ENCODE results near the gene RBM20. TPM values are rescaled to one million over a fixed set of nuclear protein-coding genes. Genes with fewer than 3 reads are reported as not detected.

RBM20 gene
- total and polyA plus RNA-seq, 2 of the 4 experiments (the other 2 are of a cell fraction) = under 0.01 to 0.15 TPM

DNA sequence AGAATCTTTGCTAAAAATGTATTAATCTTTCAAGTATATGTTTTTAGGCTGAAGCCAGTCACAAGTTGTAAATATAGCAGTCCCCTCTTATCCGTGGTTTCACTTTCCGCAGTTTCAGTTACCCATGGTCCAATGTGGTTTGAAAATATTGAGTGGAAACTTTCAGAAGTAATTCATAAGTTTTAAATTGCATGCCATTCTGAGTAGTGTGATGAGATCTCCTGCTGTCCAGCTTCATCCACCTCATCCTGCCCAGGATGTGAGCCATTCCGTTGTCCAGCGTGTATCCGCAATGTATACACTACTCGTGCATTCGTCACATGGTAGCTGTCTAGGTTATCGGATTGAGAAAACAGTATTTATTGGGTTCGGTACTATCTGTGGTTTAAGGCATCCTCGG is 239.8 kb downstream of the RBM20 start:
- CTCF ChIA-PET = no interaction called here
- no peak overlapping the region for H2BK20ac ChIP-seq (ENCODE audit: low read depth, low read length)
- no peak overlapping the region for H2BK120ac ChIP-seq (ENCODE audit: low read depth, low read length)
- DNase-seq (peak; percentile 66), ATAC-seq (ENCODE audit: low read depth) (peak; percentile 59; the same call in 1 of the 2 replicates)
- no peak overlapping the region for H3K4ac ChIP-seq (ENCODE audit: low read depth, low read length)
- no peak overlapping the region for H3K18ac ChIP-seq (ENCODE audit: low read depth, low read length)
- H3K56ac ChIP-seq (ENCODE audit: extremely low read depth, insufficient read depth, low read length) = no peak overlapping the region
- no peak overlapping the region for H3K4me3 ChIP-seq (ENCODE audit: insufficient read depth, low read depth, low read length)
- no peak overlapping the region for H3K27ac ChIP-seq (ENCODE audit: insufficient read depth, low read length)
- no peak overlapping the region for H3K23ac ChIP-seq (ENCODE audit: low read depth, low read length)
- H4K5ac ChIP-seq (ENCODE audit: low read depth, low read length) = no peak overlapping the region
- H3K9me3 ChIP-seq (ENCODE audit: control insufficient read depth, insufficient read depth, low read length) = no peaks in the 10 kb centered on the region
- H2AFZ ChIP-seq (replicated peaks; ENCODE audit: low read length, poor library complexity) = peak overlapping the region; percentile 4
- dilution Hi-C loops (cut with HindIII; ENCODE audit: low sequenced_read_pairs, unreplicated experiment) = no loop called here
- POLR2A ChIA-PET (ENCODE audit: unreplicated experiment) = no interaction called here
- no peak overlapping the region for H2BK5ac ChIP-seq (ENCODE audit: low read depth, low read length, poor library complexity, severe bottlenecking)
- no peaks in the 10 kb centered on the region for H4K20me1 ChIP-seq (ENCODE audit: insufficient read depth, low read length)
- peaks cover 2% of the 10 kb centered on the region; the same call in 1 of the 2 replicates for H3K4me1 ChIP-seq (ENCODE audit: control insufficient read depth, insufficient read depth, low read length)
- no CpG with 5 or more reads among the region's 10 CpGs for WGBS, 2 experiments (ENCODE audit: extremely low coverage in 2 of 2, insufficient read length in 1 of 2)
- BruUV-seq (replicated peaks) = no TSS peak
- no peak overlapping the region for H3K9ac ChIP-seq (ENCODE audit: low read depth, low read length)
- H3K4me2 ChIP-seq (ENCODE audit: low read depth, low read length) = no peak overlapping the region
- peaks cover 0 to 3% of the 10 kb centered on the region in 2 experiments; a peak in 2 of 4 replicates for H3K79me1 ChIP-seq (ENCODE audit: low read depth in 1 of 2, low read length in 2 of 2)
- H2AK9ac ChIP-seq (replicated peaks; ENCODE audit: low read depth, low read length, poor library complexity) = no peak overlapping the region
- in situ Hi-C loops (cut with MboI; ENCODE audit: low sequenced_read_pairs) = loop anchor here (10.0 kb wide), 1 partner anchor 579 kb away; the partner anchor contains the start of gene SMNDC1
- H4K8ac ChIP-seq (ENCODE audit: low read depth in 2 of 2, low read length in 2 of 2) = no peak overlapping the region
- H3K27me3 ChIP-seq (ENCODE audit: control insufficient read depth, insufficient read depth, low read length) = no peaks in the 10 kb centered on the region
- H3K9me1 ChIP-seq (ENCODE audit: insufficient read depth, low read length) = no peaks in the 10 kb centered on the region; the same call in 1 of the 2 replicates
- intact Hi-C loops (cut with micrococcal nuclease) = no loop called here
- H2AK5ac ChIP-seq (ENCODE audit: low read depth, low read length) = no peak overlapping the region
- peaks cover 8% of the 10 kb centered on the region for H3K36me3 ChIP-seq (ENCODE audit: control insufficient read depth, insufficient read depth, low read length)
- H4K91ac ChIP-seq (ENCODE audit: insufficient read depth, low read depth, low read length) = no peak overlapping the region
- no peak overlapping the region for H2BK15ac ChIP-seq (ENCODE audit: low read depth, low read length)
- H3K14ac ChIP-seq (replicated peaks; ENCODE audit: low read depth, low read length) = no peak overlapping the region
- TF ChIP-seq BHLHE40 (IDR thresholded peaks at IDR 0.05; ENCODE audit: low read depth, low read length) = no peak
- TF ChIP-seq SMC3 (IDR thresholded peaks at IDR 0.05; ENCODE audit: low read depth, low read length) = no peak
- no peak for TF ChIP-seq MXI1 (IDR thresholded peaks at IDR 0.05; ENCODE audit: borderline replicate concordance, low read depth, low read length)
- TF ChIP-seq, protein P1, sequence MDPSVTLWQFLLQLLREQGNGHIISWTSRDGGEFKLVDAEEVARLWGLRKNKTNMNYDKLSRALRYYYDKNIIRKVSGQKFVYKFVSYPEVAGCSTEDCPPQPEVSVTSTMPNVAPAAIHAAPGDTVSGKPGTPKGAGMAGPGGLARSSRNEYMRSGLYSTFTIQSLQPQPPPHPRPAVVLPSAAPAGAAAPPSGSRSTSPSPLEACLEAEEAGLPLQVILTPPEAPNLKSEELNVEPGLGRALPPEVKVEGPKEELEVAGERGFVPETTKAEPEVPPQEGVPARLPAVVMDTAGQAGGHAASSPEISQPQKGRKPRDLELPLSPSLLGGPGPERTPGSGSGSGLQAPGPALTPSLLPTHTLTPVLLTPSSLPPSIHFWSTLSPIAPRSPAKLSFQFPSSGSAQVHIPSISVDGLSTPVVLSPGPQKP (IDR thresholded peaks at IDR 0.05; ENCODE audit: borderline replicate concordance, low read depth, low read length) = no peak
- TF ChIP-seq RFX5 (IDR thresholded peaks at IDR 0.05; ENCODE audit: low read depth, low read length) = no peak
- TF ChIP-seq CHD1 (IDR thresholded peaks at IDR 0.05; ENCODE audit: low read depth, low read length) = no peak
- no peak for TF ChIP-seq FOS (IDR thresholded peaks at IDR 0.05; ENCODE audit: low read depth, low read length)
- no peak for TF ChIP-seq MAFK (IDR thresholded peaks at IDR 0.05; ENCODE audit: low read depth, low read length)
- no peak for TF ChIP-seq MAZ (IDR thresholded peaks at IDR 0.05; ENCODE audit: borderline replicate concordance, low read depth, low read length)
- TF ChIP-seq CEBPB (IDR thresholded peaks at IDR 0.05; ENCODE audit: low read depth, low read length) = no peak
- TF ChIP-seq RAD21 (IDR thresholded peaks at IDR 0.05; ENCODE audit: low read length) = no peak
- TF ChIP-seq RCOR1 (IDR thresholded peaks at IDR 0.05; ENCODE audit: insufficient replicate concordance, low read length) = no peak
- TF ChIP-seq, protein P2, sequence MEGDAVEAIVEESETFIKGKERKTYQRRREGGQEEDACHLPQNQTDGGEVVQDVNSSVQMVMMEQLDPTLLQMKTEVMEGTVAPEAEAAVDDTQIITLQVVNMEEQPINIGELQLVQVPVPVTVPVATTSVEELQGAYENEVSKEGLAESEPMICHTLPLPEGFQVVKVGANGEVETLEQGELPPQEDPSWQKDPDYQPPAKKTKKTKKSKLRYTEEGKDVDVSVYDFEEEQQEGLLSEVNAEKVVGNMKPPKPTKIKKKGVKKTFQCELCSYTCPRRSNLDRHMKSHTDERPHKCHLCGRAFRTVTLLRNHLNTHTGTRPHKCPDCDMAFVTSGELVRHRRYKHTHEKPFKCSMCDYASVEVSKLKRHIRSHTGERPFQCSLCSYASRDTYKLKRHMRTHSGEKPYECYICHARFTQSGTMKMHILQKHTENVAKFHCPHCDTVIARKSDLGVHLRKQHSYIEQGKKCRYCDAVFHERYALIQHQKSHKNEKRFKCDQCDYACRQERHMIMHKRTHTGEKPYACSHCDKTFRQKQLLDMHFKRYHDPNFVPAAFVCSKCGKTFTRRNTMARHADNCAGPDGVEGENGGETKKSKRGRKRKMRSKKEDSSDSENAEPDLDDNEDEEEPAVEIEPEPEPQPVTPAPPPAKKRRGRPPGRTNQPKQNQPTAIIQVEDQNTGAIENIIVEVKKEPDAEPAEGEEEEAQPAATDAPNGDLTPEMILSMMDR (conservative IDR thresholded peaks at IDR 0.05; ENCODE audit: low read depth, low read length) = no peak
- no peak for TF ChIP-seq NFE2L2 (IDR thresholded peaks at IDR 0.05; ENCODE audit: low read depth, low read length)
- TF ChIP-seq, protein P3, sequence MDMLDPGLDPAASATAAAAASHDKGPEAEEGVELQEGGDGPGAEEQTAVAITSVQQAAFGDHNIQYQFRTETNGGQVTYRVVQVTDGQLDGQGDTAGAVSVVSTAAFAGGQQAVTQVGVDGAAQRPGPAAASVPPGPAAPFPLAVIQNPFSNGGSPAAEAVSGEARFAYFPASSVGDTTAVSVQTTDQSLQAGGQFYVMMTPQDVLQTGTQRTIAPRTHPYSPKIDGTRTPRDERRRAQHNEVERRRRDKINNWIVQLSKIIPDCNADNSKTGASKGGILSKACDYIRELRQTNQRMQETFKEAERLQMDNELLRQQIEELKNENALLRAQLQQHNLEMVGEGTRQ (IDR thresholded peaks at IDR 0.05; ENCODE audit: low read depth, low read length) = no peak
- TF ChIP-seq POLR2A (IDR thresholded peaks at IDR 0.05; ENCODE audit: low read depth, low read length) = no peak
